K562 treated with DMSO at 1 percent for 12 hours (cell line): ENCODE measurements around the gene ENTPD8. TPM values are rescaled to one million over a fixed set of nuclear protein-coding genes. Genes with fewer than 3 reads are reported as not detected.

ENCODE experiments used
- total RNA-seq: library from RNA; unstranded; fragments of 300-600 nt; gene quantifications from 2 replicates; pipeline ENCODE4 v1.2.3, GENCODE V29; 2022; ENCODE audit not compliant: insufficient read depth

The ENTPD8 gene
- 0.38 TPM in 1 of 2 replicates, not detected in the other for total RNA-seq

GRCh38 chr9:137441289-137441934 is at the start of gene ENTPD8:
Gene ENTPD8 (minus strand): TSS chr9:137441357. CDS start chr9:137438285, 3,072 bp downstream.

GRCh38 chr9:137459152-137459600 is 18.0 kb upstream of the ENTPD8 start, which contains the start of gene NSMF:
Gene NSMF (minus strand): TSS chr9:137459334. CDS start chr9:137459102, 232 bp downstream.

GRCh38 chr9:137422604-137423513 is 18.3 kb downstream of the ENTPD8 start, which contains the start of the genes EXD3 and NOXA1:
Gene EXD3 (minus strand): TSS chr9:137423162. CDS start chr9:137395357, 27,805 bp downstream.
Gene NOXA1 (plus strand): TSS chr9:137423393. CDS start chr9:137423530, 137 bp downstream.

Other genes starting within 250 kb of the ENTPD8 start
- 23.4 and 26.9 TPM in 2 replicates for gene TPRN, start 240.6 kb downstream of the ENTPD8 start, total RNA-seq
- gene TMEM203, start 235.7 kb downstream of the ENTPD8 start, total RNA-seq, result 54.3 and 56.7 TPM in 2 replicates
- gene NDOR1, start 235.7 kb downstream of the ENTPD8 start, total RNA-seq, result 12.6 and 31.3 TPM in 2 replicates
- gene RNF208, start 219.1 kb downstream of the ENTPD8 start, total RNA-seq, result 7.4 and 10.2 TPM in 2 replicates
- 0.98 TPM in 1 of 2 replicates, not detected in the other for gene CYSRT1, start 216.2 kb downstream of the ENTPD8 start, total RNA-seq
- not detected in 2 replicates for gene RNF224, start 213.9 kb downstream of the ENTPD8 start, total RNA-seq
- not detected in 2 replicates for gene SLC34A3, start 210.5 kb downstream of the ENTPD8 start, total RNA-seq
- 804 and 847 TPM in 2 replicates for gene TUBB4B, start 200.1 kb downstream of the ENTPD8 start, total RNA-seq
- gene STPG3, start 190.1 kb downstream of the ENTPD8 start, total RNA-seq, result not detected in 2 replicates
- 77.5 and 88.0 TPM in 2 replicates for gene NELFB, start 186.0 kb downstream of the ENTPD8 start, total RNA-seq
- gene TOR4A, start 163.6 kb downstream of the ENTPD8 start, total RNA-seq, result 52.4 and 66.1 TPM in 2 replicates
- 15.8 and 25.4 TPM in 2 replicates for gene NRARP, start 139.1 kb downstream of the ENTPD8 start, total RNA-seq
- 10.2 and 10.6 TPM in 2 replicates for gene EXD3, start 18.2 kb downstream of the ENTPD8 start, total RNA-seq
- gene NOXA1, start 18.0 kb downstream of the ENTPD8 start, total RNA-seq, result 1.6 TPM in 2 replicates
- gene NSMF, start 18.0 kb upstream of the ENTPD8 start, total RNA-seq, result 34.2 and 45.7 TPM in 2 replicates
- 0.81 and 1.3 TPM in 2 replicates for gene PNPLA7, start 109.0 kb upstream of the ENTPD8 start, total RNA-seq
- 82.9 and 176 TPM in 2 replicates for gene MRPL41, start 110.5 kb upstream of the ENTPD8 start, total RNA-seq
- gene DPH7, start 137.6 kb upstream of the ENTPD8 start, total RNA-seq, result 28.5 and 40.4 TPM in 2 replicates
- gene ZMYND19, start 149.2 kb upstream of the ENTPD8 start, total RNA-seq, result 42.7 and 44.0 TPM in 2 replicates
- gene ARRDC1, start 164.3 kb upstream of the ENTPD8 start, total RNA-seq, result 43.1 and 49.9 TPM in 2 replicates
- gene EHMT1, start 177.6 kb upstream of the ENTPD8 start, total RNA-seq, result 35.9 and 58.9 TPM in 2 replicates